Jurkat, Clone E6-1 (cell line): ENCODE measurements around the gene ZNG1C. TPM values are rescaled to one million over a fixed set of nuclear protein-coding genes. Genes with fewer than 3 reads are reported as not detected.
"Not testable (repeated sequence)": the region's sequence is repeated elsewhere in the genome, so short reads cannot be mapped to it uniquely, and the experiment has no call there.

Source experiments
- DNase-seq: peaks from one replicate; pipeline ENCODE4 v3.0.0-alpha.2; 2011; ENCODE audit warnings: low read depth, low spot score
- H3K4me3 ChIP-seq: 2 replicates; pipeline ENCODE4 v1.5.1; 2011; ENCODE audit warnings: mild to moderate bottlenecking, low read length, control low read depth, moderate library complexity
- polyA plus RNA-seq: library from polyadenylated mRNA; unstranded; fragments of >200 nt; gene quantifications from one replicate; pipeline ENCODE4 v1.2.1, GENCODE V29; 2012; ENCODE audit warnings: missing spikeins; ENCODE audit not compliant: insufficient read length, insufficient read depth

The ZNG1C gene
- polyA plus RNA-seq = 53.6 TPM

GRCh38 chr9:68241683-68242082, at the start of gene ZNG1C:
Gene ZNG1C (plus strand): TSS chr9:68241983. CDS start chr9:68242032, 49 bp downstream.
- not testable (repeated sequence) for DNase-seq

GRCh38 chr9:68242437-68242836, 654 bp downstream of the ZNG1C start:
- not testable (repeated sequence) for DNase-seq, H3K4me3 ChIP-seq

More at GRCh38 chr9:68241683-68242082, at the start of gene ZNG1C:
- H3K4me3 ChIP-seq = not testable (repeated sequence)

GRCh38 chr9:68281041-68281440, 39.3 kb downstream of the ZNG1C start:
- not testable (repeated sequence) for H3K4me3 ChIP-seq, DNase-seq

- not testable (repeated sequence) for H3K4me3 ChIP-seq, DNase-seq
Measured at GRCh38 chr9:68302567-68302966, 60.8 kb downstream of the ZNG1C start, which contains the start of gene FOXD4L3. Gene FOXD4L3 (plus strand): TSS chr9:68302867. CDS start chr9:68302952, 85 bp downstream.

GRCh38 chr9:68303771-68304170, 62.0 kb downstream of the ZNG1C start:
- DNase-seq = not testable (repeated sequence)

GRCh38 chr9:68304212-68304611, 62.4 kb downstream of the ZNG1C start:
- DNase-seq, H3K4me3 ChIP-seq: not testable (repeated sequence)

More at GRCh38 chr9:68303771-68304170, 62.0 kb downstream of the ZNG1C start:
- not testable (repeated sequence) for H3K4me3 ChIP-seq

- not testable (repeated sequence) for DNase-seq, H3K4me3 ChIP-seq
Measured at GRCh38 chr9:68304777-68305176, 63.0 kb downstream of the ZNG1C start.

- not testable (repeated sequence) for H3K4me3 ChIP-seq, DNase-seq
Measured at GRCh38 chr9:68305680-68306285, 64.0 kb downstream of the ZNG1C start.

GRCh38 chr9:68306391-68306964, 64.7 kb downstream of the ZNG1C start:
- H3K4me3 ChIP-seq, DNase-seq: not testable (repeated sequence)

GRCh38 chr9:68307127-68307526, 65.3 kb downstream of the ZNG1C start:
- not testable (repeated sequence) for DNase-seq, H3K4me3 ChIP-seq

- DNase-seq, H3K4me3 ChIP-seq: not testable (repeated sequence)
Measured at GRCh38 chr9:68307654-68308053, 65.9 kb downstream of the ZNG1C start.

- not testable (repeated sequence) for H3K4me3 ChIP-seq, DNase-seq
Measured at GRCh38 chr9:68311208-68311607, 69.4 kb downstream of the ZNG1C start.

GRCh38 chr9:68318209-68318608, 76.4 kb downstream of the ZNG1C start:
- DNase-seq, H3K4me3 ChIP-seq: not testable (repeated sequence)

GRCh38 chr9:68323749-68324148, 82.0 kb downstream of the ZNG1C start:
- not testable (repeated sequence) for H3K4me3 ChIP-seq, DNase-seq

GRCh38 chr9:68324518-68324917, 82.7 kb downstream of the ZNG1C start:
- not testable (repeated sequence) for DNase-seq, H3K4me3 ChIP-seq

GRCh38 chr9:68329106-68329505, 87.3 kb downstream of the ZNG1C start:
- DNase-seq = not testable (repeated sequence)

GRCh38 chr9:68330531-68331173, 88.9 kb downstream of the ZNG1C start:
- not testable (repeated sequence) for H3K4me3 ChIP-seq, DNase-seq

More at GRCh38 chr9:68329106-68329505, 87.3 kb downstream of the ZNG1C start:
- not testable (repeated sequence) for H3K4me3 ChIP-seq

- H3K4me3 ChIP-seq, DNase-seq: not testable (repeated sequence)
Measured at GRCh38 chr9:68332122-68332521, 90.3 kb downstream of the ZNG1C start.

- not testable (repeated sequence) for DNase-seq, H3K4me3 ChIP-seq
Measured at GRCh38 chr9:68335935-68336334, 94.2 kb downstream of the ZNG1C start.
